Stimulated activated naive CD4-positive, alpha-beta T cell (primary cell): ENCODE measurements around the gene SPN.
"Not testable (repeated sequence)": the region's sequence is repeated elsewhere in the genome, so short reads cannot be mapped to it uniquely, and the experiment has no call there.

ENCODE experiments used
- DNase-seq, 6 experiments: peaks; one replicate each; lab custom pipeline; 2025; lab: John Stamatoyannopoulos, UW

The SPN gene

DNA sequence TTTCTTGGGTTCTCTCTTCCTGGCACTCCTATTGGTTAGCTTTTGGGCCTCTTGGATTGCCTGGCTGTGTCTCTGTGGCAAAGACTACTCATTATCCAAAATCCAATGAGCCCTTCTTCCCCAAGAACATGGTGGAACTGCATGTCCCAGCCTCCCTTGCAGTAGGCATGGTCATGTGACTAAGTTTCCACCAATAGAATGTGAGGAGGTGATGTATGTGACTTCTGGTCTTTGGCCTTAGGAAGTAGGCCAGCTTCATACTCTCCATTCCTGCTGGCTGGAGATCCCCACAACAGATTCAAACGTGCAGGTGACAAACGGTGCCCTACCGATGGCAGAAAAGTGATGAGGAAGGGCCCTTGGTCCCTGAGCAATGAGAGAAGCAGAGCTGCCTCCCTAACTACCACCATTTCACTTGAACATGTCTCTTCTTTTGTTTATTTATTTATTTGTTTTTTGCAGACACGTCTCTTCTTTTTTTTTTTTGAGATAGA, 17.3 kb upstream of the SPN start:
- no peak for DNase-seq

DNA sequence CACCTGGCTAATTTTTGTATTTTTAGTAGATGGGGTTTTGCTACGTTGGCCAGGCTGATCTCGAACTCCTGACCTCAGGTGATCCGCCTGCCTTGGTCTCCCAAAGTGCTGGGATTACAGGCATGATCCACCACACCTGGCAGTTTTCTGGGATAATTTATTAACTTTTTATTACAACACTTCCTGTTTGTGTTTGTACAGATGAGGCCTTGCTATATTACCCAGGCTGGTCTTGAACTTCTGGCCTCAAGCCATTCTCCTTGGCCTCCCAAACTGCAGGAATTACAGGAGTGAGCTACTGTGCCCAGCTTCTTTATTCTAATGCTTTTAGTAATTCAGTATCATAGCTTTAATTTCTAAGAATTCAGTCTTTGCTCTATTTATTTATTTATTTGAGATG, 16.1 kb upstream of the SPN start:
- no peak for DNase-seq

GRCh38 chr16:29649588-29650494, 13.2 kb upstream of the SPN start:
- no peak for DNase-seq

DNA sequence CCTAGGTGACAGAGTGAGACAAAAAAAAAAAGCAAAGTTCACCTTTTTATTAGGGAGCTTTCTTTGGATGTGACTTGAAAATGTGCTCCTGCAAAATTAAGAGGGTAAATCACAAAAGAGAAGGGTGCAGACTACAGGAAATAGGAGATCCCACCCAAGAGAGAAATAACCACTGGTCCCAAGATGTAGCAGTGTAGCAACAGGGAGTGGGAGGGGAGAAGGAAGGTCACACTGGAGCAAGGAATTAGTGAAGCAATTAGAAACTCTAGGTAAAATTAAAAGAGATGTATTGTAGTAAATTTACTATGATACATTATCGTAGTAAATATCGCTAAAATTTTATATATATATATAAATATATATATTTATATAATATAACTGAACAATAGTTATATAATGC, 12.3 kb upstream of the SPN start:
- DNase-seq = no peak

DNA sequence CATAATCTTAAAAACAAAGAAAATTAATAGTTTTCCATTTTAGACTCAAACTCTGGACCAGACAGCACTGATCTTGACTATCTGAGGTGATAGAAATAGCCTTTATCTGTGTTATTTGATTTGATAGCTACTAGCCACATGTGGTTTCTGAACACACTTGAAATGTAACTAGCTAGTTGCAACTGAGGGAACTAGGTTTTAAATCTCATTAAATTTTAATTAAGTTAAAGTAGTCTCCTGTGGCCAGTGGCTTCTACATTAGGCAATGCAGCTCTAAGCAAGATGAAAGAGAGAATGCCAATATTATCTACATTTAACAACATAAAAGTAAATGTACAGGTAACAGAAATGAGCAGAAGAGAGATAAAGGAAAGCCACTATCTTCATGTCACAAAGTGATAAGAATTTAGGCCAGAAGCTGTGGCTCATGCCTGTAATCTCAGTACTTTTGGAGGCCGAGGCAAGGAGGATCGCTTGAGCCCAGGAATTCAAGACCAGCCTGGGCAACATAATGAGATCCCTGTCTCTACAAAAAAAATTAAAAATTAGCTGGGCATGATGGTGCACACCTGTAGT, 11.2 kb upstream of the SPN start:
- no peak for DNase-seq

- DNase-seq = no peak
Measured at GRCh38 chr16:29653471-29653870, 9.6 kb upstream of the SPN start.

DNA sequence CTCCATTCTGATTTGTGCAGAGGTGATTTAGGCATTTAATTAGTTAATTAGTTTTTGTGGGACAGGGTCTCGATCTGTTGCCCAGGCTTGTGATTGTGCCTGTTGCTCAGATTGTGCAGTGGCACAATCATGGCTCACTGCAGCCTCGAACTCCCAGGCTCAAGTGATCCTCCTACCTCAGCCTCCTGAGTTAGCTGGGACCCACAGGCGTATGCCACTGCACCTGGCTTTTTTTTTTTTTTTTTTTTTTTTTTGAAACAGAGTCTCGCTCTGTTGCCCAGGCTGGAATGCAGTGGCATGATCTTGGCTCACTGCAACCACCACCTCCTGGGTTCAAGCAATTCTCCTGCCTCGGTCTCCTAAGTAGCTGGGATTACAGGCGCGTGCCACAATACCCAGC, 9.2 kb upstream of the SPN start:
- not testable (repeated sequence) for DNase-seq

GRCh38 chr16:29656688-29657523, 6.1 kb upstream of the SPN start:
- no peak for DNase-seq

GRCh38 chr16:29658705-29659104, 4.3 kb upstream of the SPN start:
- DNase-seq = no peak

DNA sequence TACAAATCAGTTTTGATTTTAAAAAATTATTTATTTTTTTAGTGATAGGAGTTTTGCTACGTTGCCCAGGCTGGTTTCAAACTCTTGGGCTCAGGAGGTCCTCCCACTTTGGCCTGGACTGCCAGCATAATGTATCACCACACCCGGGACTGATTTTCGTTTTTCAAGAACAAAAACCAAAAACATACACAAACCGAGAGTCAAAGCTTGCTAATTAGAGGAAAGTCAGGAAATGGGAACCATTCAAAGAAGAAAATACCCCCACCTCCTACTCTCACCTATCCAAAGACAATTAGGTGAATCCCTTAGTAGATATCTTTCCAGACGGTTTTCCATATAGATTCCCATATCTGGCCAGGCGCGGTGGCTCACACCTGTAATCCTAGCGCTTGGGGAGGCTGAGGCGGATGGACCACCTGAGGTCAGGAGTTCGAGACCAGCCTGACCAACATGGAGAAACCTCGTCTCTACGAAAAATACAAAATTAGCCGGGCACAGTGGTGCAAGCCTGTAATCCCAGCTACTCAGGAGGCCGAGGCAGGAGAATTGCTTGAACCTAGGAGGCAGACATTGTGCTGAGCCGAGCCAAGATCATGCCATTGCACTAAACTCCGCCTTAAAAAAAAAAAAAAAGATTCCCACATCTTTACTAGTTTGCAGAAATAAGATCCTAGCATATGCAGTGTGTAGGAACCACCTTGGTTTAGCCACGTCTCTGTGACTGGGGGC, 883 bp upstream of the SPN start:
- peak in 1 of 6 experiments; percentile 32 for DNase-seq

- DNase-seq = peak; percentile 11 to 65 (median 36)
Measured at GRCh38 chr16:29662729-29663015, 375 bp upstream of the SPN start.

DNA sequence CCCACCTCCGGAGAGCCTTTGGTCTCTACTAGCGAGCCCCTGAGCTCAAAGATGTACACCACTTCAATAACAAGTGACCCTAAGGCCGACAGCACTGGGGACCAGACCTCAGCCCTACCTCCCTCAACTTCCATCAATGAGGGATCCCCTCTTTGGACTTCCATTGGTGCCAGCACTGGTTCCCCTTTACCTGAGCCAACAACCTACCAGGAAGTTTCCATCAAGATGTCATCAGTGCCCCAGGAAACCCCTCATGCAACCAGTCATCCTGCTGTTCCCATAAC, 702 bp downstream of the SPN start:
- peak in 3 of 6 experiments; percentile 15 to 54 (median 32) for DNase-seq

GRCh38 chr16:29664091-29664921, 1.3 kb downstream of the SPN start:
- DNase-seq = peak; percentile 15 to 53 (median 34)

GRCh38 chr16:29665294-29666077, 2.4 kb downstream of the SPN start:
- peak in 3 of 6 experiments; percentile 11 to 47 (median 35) for DNase-seq

DNA sequence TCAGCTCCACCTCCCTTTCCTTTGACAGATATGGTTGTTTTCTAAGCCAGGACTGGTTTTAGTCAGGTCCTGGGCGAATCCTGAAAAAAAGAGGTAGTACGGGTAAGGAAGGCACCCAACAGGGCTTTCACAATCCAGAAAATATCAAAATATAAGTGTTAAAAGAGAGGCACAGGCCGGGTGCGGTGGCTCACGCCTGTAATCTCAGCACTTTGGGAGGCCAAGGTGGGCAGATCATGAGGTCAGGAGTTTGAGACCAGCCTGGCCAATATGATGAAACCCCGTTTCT, 4.2 kb downstream of the SPN start:
- not testable (repeated sequence) for DNase-seq

DNA sequence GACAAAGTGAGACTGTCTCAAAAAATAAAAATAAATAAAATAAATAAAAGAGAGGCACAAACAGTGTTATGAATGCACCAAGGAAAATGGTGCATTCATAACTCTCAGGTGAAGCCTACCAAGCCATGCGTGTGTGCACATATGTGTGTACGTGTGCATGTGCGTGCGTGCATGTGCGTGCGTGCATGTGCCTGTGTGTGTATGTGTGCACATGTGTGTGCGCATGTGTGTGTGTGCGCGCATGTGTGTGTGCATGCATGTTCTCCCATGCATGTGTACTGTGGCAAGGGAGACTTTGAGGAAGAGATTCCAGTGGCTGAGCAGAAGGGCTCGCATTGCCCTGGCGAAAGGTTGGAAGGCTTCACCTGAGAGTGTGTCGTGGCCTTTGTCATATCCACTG, 4.7 kb downstream of the SPN start:
- DNase-seq = no peak

GRCh38 chr16:29668267-29668666, 5.2 kb downstream of the SPN start:
- DNase-seq = no peak

GRCh38 chr16:29673501-29673900, 10.5 kb downstream of the SPN start:
- DNase-seq = no peak

- DNase-seq = no peak
Measured at GRCh38 chr16:29674188-29674587, 11.1 kb downstream of the SPN start.

- peak in 2 of 6 experiments; percentile 35 to 47 for DNase-seq
Measured at GRCh38 chr16:29675811-29676643, 13.0 kb downstream of the SPN start.
